PFSK-1 (cell line): ENCODE measurements around the gene TMEM31.

ENCODE experiments used
- FOXP2 ChIP-seq: optimal IDR thresholded peaks from 2 replicates; pipeline ENCODE3; 2011; ENCODE audit warnings: borderline replicate concordance, control low read depth, inconsistent platforms; ENCODE audit not compliant: insufficient read depth; ENCODE audit errors: extremely low read length, extremely low read depth
- POLR2AphosphoS5 ChIP-seq: IDR thresholded peaks from 2 replicates; pipeline ENCODE4 v1.6.1; 2012; ENCODE audit warnings: low read depth, mild to moderate bottlenecking, control low read depth, low read length, moderate library complexity
- REST ChIP-seq, 2 experiments: IDR thresholded peaks; 2 replicates each; pipeline versions ENCODE4 v1.6.1 to v1.8.0; 2011 to 2012; ENCODE audit warnings: low read depth in 2 of 2, low read length in 2 of 2, control low read depth in 1 of 2, inconsistent platforms in 1 of 2, mild to moderate bottlenecking in 1 of 2, moderate library complexity in 1 of 2; ENCODE audit not compliant: insufficient read depth in 1 of 2
- SIN3A ChIP-seq: IDR thresholded peaks from 2 replicates; pipeline ENCODE4 v1.6.1; 2012; ENCODE audit warnings: mild to moderate bottlenecking, low read length, moderate library complexity, borderline replicate concordance; ENCODE audit not compliant: insufficient read depth
- TAF1 ChIP-seq: IDR thresholded peaks from 2 replicates; pipeline ENCODE4 v1.6.1; 2012; ENCODE audit warnings: low read length, control low read depth, borderline replicate concordance; ENCODE audit not compliant: insufficient read depth

The TMEM31 gene

GRCh38 chrX:103733017-103733416, 22.3 kb downstream of the TMEM31 start:
- TF ChIP-seq POLR2AphosphoS5 (no peak), REST (IDR thresholded peaks at IDR 0.05; ENCODE audit: insufficient read depth in 1 of 2, low read depth in 2 of 2, low read length in 2 of 2) (no peak), FOXP2 (no peak), TAF1 (no peak), SIN3A (no peak)

GRCh38 chrX:103734125-103734760, 23.5 kb downstream of the TMEM31 start:
- TF ChIP-seq POLR2AphosphoS5 (no peak), FOXP2 (no peak), TAF1 (no peak), REST (IDR thresholded peaks at IDR 0.05; ENCODE audit: insufficient read depth in 1 of 2, low read depth in 2 of 2, low read length in 2 of 2) (no peak), SIN3A (no peak)

- TF ChIP-seq POLR2AphosphoS5, result no peak
- no peak for TF ChIP-seq FOXP2
- TF ChIP-seq TAF1, result no peak
- TF ChIP-seq SIN3A, result no peak
- TF ChIP-seq REST (IDR thresholded peaks at IDR 0.05; ENCODE audit: insufficient read depth in 1 of 2, low read depth in 2 of 2, low read length in 2 of 2), result no peak
Measured at GRCh38 chrX:103737696-103738095, 27.0 kb downstream of the TMEM31 start.

- no peak for TF ChIP-seq REST (IDR thresholded peaks at IDR 0.05; ENCODE audit: insufficient read depth in 1 of 2, low read depth in 2 of 2, low read length in 2 of 2)
- no peak for TF ChIP-seq SIN3A
- no peak for TF ChIP-seq TAF1
- TF ChIP-seq FOXP2, result no peak
Measured at GRCh38 chrX:103739421-103739820, 28.7 kb downstream of the TMEM31 start.
